ENCODE results near the gene BTF3.
"Not testable (repeated sequence)": the region's sequence is repeated elsewhere in the genome, so short reads cannot be mapped to it uniquely, and the experiment has no call there.

GRCh38 chr5:73468638-73469037 is 29.6 kb upstream of the BTF3 start:
- TF ChIP-seq POLR2A (IDR thresholded peaks at IDR 0.05); CTCF (IDR thresholded peaks at IDR 0.05 in 8 of 11, conservative IDR thresholded peaks at IDR 0.05 in 3 of 11); POLR2AphosphoS5 (IDR thresholded peaks at IDR 0.05): not testable (repeated sequence)

Measured in spleen (tissue), 7 donors.